Tongue (tissue), 2 donors: ENCODE measurements around the gene DPP10. TPM values are rescaled to one million over a fixed set of nuclear protein-coding genes. Genes with fewer than 3 reads are reported as not detected.

Experiments
- DNase-seq: peaks from one replicate; pipeline ENCODE4 v3.0.0-alpha.2; 2015
- total RNA-seq: library from RNA; depleted of rRNA; stranded (reverse); fragments of >200 nt; gene quantifications from one replicate; pipeline ENCODE4 v1.2.3, GENCODE V29; 2014

The DPP10 gene
- total RNA-seq, 1 donor from 2014 or later = 2.5 TPM

GRCh38 chr2:114609203-114609602 is 166.8 kb downstream of the DPP10 start:
- no peak for DNase-seq

GRCh38 chr2:114609801-114610200 is 167.4 kb downstream of the DPP10 start:
- no peak for DNase-seq

GRCh38 chr2:114610677-114611076 is 168.2 kb downstream of the DPP10 start:
- DNase-seq = peak; percentile 10

- DNase-seq = no peak
Observed at GRCh38 chr2:114614592-114614991, 172.2 kb downstream of the DPP10 start.

GRCh38 chr2:114628481-114628880 is 186.0 kb downstream of the DPP10 start:
- no peak for DNase-seq

GRCh38 chr2:114631146-114631545 is 188.7 kb downstream of the DPP10 start:
- DNase-seq = no peak

- DNase-seq = no peak
Observed at GRCh38 chr2:114642166-114642770, 199.8 kb downstream of the DPP10 start.

GRCh38 chr2:114642988-114643553 is 200.6 kb downstream of the DPP10 start:
- peak; percentile 1 for DNase-seq

- DNase-seq = no peak
Observed at GRCh38 chr2:114651933-114652332, 209.5 kb downstream of the DPP10 start.

- DNase-seq = no peak
Observed at GRCh38 chr2:114659880-114660279, 217.4 kb downstream of the DPP10 start.

GRCh38 chr2:114661971-114662939 is 219.8 kb downstream of the DPP10 start:
- peak; percentile 56 for DNase-seq

GRCh38 chr2:114668415-114668814 is 226.0 kb downstream of the DPP10 start:
- DNase-seq = no peak

- DNase-seq = no peak
Observed at GRCh38 chr2:114683251-114683650, 240.8 kb downstream of the DPP10 start.

- no peak for DNase-seq
Observed at GRCh38 chr2:114684403-114684802, 242.0 kb downstream of the DPP10 start.

GRCh38 chr2:114685102-114685501 is 242.7 kb downstream of the DPP10 start:
- DNase-seq = no peak

- DNase-seq = no peak
Observed at GRCh38 chr2:114688241-114688640, 245.8 kb downstream of the DPP10 start.

GRCh38 chr2:114698520-114698919 is 256.1 kb downstream of the DPP10 start:
- no peak for DNase-seq

GRCh38 chr2:114699423-114699944 is 257.0 kb downstream of the DPP10 start:
- DNase-seq = no peak

GRCh38 chr2:114700440-114700839 is 258.0 kb downstream of the DPP10 start:
- DNase-seq = no peak

- no peak for DNase-seq
Observed at GRCh38 chr2:114709936-114710850, 267.8 kb downstream of the DPP10 start.

- DNase-seq = no peak
Observed at GRCh38 chr2:114714313-114714712, 271.9 kb downstream of the DPP10 start.

GRCh38 chr2:114717049-114717448 is 274.6 kb downstream of the DPP10 start:
- DNase-seq = no peak
